D721Med (cell line): Measurements from ENCODE around the gene SH3BGR.

Source experiments
- DNase-seq: peaks from one replicate; pipeline ENCODE4 v3.0.0; 2011; ENCODE audit warnings: low spot score; ENCODE audit not compliant: insufficient read length
- FAIRE-seq: peaks from 2 replicates; lab custom pipeline; 2011; peaks lifted over from hg19 to GRCh38; lab: Jason Lieb, UNC
- CTCF ChIP-seq: IDR thresholded peaks from 2 replicates; pipeline ENCODE4 v1.5.1; 2012; ENCODE audit warnings: mild to moderate bottlenecking, control low read depth; ENCODE audit not compliant: insufficient read depth; ENCODE audit errors: missing control alignments

SH3BGR gene

GRCh38 chr21:39513735-39514134 lies 62.0 kb downstream of the SH3BGR start:
- FAIRE-seq: no peak
- no peak for DNase-seq
- TF ChIP-seq CTCF: no peak

GRCh38 chr21:39515684-39516472 lies 64.1 kb downstream of the SH3BGR start:
- no peak for FAIRE-seq
- no peak for TF ChIP-seq CTCF
- no peak for DNase-seq

GRCh38 chr21:39518055-39518846 lies 66.5 kb downstream of the SH3BGR start:
- peak; percentile 86 for TF ChIP-seq CTCF
- no peak for FAIRE-seq
- DNase-seq: peak; percentile 54

- DNase-seq: no peak
- no peak for FAIRE-seq
- no peak for TF ChIP-seq CTCF
Observed at GRCh38 chr21:39518847-39519210, 67.1 kb downstream of the SH3BGR start.

- DNase-seq (no peak), FAIRE-seq (no peak)
- TF ChIP-seq CTCF: no peak
Observed at GRCh38 chr21:39519835-39520234, 68.1 kb downstream of the SH3BGR start.

- no peak for FAIRE-seq
- no peak for DNase-seq
- TF ChIP-seq CTCF: no peak
Observed at GRCh38 chr21:39523399-39523798, 71.6 kb downstream of the SH3BGR start.

GRCh38 chr21:39523915-39524314 lies 72.1 kb downstream of the SH3BGR start:
- FAIRE-seq (no peak), DNase-seq (no peak)
- TF ChIP-seq CTCF: no peak
